SK-N-MC (cell line): ENCODE data around the gene TNNT3.

Source experiments
- DNase-seq: peaks from one replicate; pipeline ENCODE4 v3.0.0-alpha.2; 2011; ENCODE audit warnings: low read depth, low spot score
- H3K27ac ChIP-seq: fragments of 200-600 bp; sonication (generic); 2 replicates; pipeline ENCODE4 v1.5.1; 2016; ENCODE audit warnings: mixed run types
- H3K36me3 ChIP-seq: fragments of 200-600 bp; sonication (generic); 2 replicates; pipeline ENCODE4 v1.6.1; 2017; ENCODE audit warnings: antibody characterized with exemption, low read length, mixed read lengths; ENCODE audit not compliant: insufficient read depth
- H3K4me3 ChIP-seq: fragments of 200-600 bp; sonication (generic); 2 replicates; pipeline ENCODE4 v1.5.1; 2016
- H3K9ac ChIP-seq: fragments of 200-600 bp; sonication (generic); 2 replicates; pipeline ENCODE4 v1.8.0; 2017; ENCODE audit warnings: mixed run types, mixed read lengths; ENCODE audit not compliant: insufficient read length
- H3K9me3 ChIP-seq: fragments of 200-600 bp; sonication (generic); 2 replicates; pipeline ENCODE4 v1.6.1; 2017; ENCODE audit warnings: low read depth, mild to moderate bottlenecking, antibody characterized with exemption, low read length, moderate library complexity, mixed read lengths
- EZH2 ChIP-seq: fragments of 200-600 bp; sonication (generic); IDR thresholded peaks from one replicate; pipeline ENCODE4 v1.6.1; 2017; ENCODE audit warnings: antibody characterized with exemption
- FOXP2 ChIP-seq: optimal IDR thresholded peaks from 2 replicates; pipeline ENCODE3; 2011; ENCODE audit warnings: mild to moderate bottlenecking, moderate library complexity; ENCODE audit not compliant: insufficient read depth; ENCODE audit errors: extremely low read length, control extremely low read depth
- POLR2AphosphoS5 ChIP-seq: IDR thresholded peaks from 2 replicates; pipeline ENCODE4 v1.6.1; 2012; ENCODE audit warnings: mild to moderate bottlenecking, low read depth, low read length, borderline replicate concordance

Gene TNNT3

DNA sequence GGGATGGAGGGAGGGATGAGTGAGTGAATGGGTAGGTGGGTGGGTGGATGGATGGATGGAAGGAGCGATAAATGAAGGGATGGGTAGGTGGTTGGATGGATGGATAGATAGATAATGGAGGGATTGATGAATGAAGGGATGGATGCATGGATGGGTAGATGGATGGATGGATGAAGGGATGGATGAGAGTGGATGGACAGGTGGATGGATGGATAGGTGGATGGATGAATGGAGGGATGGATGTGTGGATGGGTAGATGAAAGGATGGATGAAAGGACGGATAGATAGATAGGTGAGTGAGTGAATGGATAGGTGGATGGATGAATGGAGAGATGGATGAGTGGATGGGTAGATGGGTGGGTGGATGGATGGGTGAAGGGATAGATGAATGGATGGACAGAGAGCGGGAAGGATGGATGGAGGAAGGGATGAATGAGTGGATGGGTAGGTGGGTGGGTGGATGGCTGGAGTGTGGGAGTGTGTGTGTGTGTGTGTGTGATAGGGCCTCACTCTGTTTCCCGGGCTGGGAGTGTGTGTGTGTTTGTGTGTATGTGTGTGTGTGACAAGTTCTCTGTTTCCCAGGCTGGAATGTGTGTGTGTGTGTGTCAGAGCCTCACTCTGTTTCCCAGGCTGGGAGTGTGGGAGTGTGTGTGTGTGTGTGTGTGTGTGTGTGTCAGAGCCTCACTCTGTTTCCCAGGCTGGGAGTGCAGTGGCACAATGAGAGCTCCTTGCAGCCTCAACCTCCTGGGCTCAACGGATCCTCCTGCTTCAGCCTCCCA lies 25.7 kb upstream of the TNNT3 start:
- TF ChIP-seq POLR2AphosphoS5 (no peak), EZH2 (no peak)
- no peak overlapping the region for H3K4me3 ChIP-seq
- no peaks in the 10 kb centered on the region for H3K36me3 ChIP-seq
- no peak for DNase-seq
- no peaks in the 10 kb centered on the region for H3K9me3 ChIP-seq
- no peak overlapping the region for H3K9ac ChIP-seq
- H3K27ac ChIP-seq: no peak overlapping the region

DNA sequence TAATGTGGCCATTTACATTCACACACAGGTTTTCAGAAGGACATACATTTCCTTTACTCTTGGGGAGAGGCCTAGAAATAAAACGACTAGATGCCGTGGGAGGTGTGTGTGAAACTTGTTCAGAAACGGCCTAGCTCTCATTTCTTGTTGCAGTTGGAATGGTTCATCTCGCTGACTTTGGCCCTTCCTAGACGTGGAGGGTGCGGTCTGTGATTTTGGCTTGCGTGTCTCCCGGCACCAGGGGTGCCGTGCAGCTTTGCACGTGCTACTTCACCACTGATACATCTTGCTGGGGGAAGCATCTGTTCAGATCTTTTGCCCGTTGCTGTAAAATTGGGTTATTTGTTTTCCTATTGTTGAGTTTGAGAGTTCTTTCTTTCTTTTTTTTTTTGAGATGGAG lies 24.7 kb upstream of the TNNT3 start:
- H3K27ac ChIP-seq: no peak overlapping the region
- no peaks in the 10 kb centered on the region for H3K36me3 ChIP-seq
- no peak for TF ChIP-seq FOXP2
- no peak for TF ChIP-seq POLR2AphosphoS5
- no peak for TF ChIP-seq EZH2
- no peak overlapping the region for H3K9ac ChIP-seq
- DNase-seq: no peak
- no peak overlapping the region for H3K4me3 ChIP-seq
- H3K9me3 ChIP-seq: no peaks in the 10 kb centered on the region

DNA sequence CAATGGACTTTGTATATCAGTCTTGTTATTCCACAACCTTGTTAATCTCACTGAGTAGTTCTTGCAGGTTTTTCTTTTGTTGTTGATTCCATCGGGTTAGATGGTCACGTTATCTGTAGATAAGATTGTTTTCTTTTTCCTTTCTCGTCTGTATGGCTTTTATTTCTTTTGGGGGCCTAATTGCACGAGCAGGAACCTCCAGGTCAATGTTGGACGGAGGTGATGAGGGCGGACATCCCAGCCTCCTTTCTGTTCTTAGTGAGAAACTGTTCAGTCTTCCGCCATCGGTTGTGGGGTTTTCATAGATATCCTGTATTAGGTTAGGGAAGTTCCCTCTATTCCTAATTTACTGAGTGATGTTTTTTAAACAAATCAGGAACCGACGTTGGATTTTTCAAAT lies 23.0 kb upstream of the TNNT3 start:
- DNase-seq: no peak
- Histone ChIP-seq H3K9ac (no peak overlapping the region), H3K4me3 (no peak overlapping the region), H3K36me3 (no peaks in the 10 kb centered on the region), H3K9me3 (no peaks in the 10 kb centered on the region), H3K27ac (no peak overlapping the region)
- TF ChIP-seq POLR2AphosphoS5: no peak
- no peak for TF ChIP-seq EZH2

DNA sequence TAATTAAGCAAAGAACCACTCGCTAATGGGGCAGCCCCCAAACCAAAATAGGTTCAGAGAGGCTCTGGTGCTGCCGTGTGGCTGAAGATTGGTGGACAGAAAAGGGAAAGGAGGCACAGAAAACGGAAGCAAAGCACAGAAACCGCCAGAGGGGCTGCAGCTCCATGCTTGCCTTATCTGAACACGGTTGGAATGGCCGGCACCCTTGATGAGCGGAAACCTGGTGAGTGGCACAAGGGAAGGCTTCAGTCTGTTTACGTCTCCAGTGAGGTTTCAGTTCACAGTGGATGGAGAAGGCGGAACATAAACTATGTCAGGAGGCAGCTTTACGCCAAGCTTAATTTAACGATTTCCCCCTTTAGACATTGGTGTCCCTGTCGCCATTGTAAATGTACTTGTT lies 22.6 kb upstream of the TNNT3 start:
- Histone ChIP-seq H3K27ac (no peak overlapping the region), H3K9ac (no peak overlapping the region), H3K9me3 (no peaks in the 10 kb centered on the region), H3K36me3 (no peaks in the 10 kb centered on the region), H3K4me3 (no peak overlapping the region)
- DNase-seq: no peak
- TF ChIP-seq EZH2: no peak
- TF ChIP-seq POLR2AphosphoS5: no peak
- TF ChIP-seq FOXP2: no peak

DNA sequence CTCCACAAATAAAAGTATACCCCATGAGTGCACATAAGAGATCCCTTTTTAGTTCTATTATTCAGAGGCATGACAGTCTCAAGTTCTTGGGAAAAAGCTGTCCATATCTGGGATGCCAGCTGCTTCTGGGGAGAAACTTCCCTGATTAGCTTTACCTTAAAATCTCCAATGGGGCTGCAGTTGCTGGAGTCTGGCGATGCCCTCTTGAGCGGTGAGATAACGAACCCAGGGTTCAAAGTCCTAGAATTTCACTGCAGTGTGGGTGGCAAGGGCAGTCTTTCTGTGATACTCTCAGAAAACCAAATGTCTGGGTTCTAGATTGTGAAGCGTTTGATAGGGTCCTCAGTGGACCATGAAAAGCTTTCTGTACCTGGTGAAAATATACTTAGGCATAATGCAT lies 20.4 kb upstream of the TNNT3 start:
- no peak for TF ChIP-seq EZH2
- no peak overlapping the region for H3K27ac ChIP-seq
- H3K9me3 ChIP-seq: no peaks in the 10 kb centered on the region
- H3K4me3 ChIP-seq: no peak overlapping the region
- DNase-seq: no peak
- H3K9ac ChIP-seq: no peak overlapping the region
- no peaks in the 10 kb centered on the region for H3K36me3 ChIP-seq

DNA sequence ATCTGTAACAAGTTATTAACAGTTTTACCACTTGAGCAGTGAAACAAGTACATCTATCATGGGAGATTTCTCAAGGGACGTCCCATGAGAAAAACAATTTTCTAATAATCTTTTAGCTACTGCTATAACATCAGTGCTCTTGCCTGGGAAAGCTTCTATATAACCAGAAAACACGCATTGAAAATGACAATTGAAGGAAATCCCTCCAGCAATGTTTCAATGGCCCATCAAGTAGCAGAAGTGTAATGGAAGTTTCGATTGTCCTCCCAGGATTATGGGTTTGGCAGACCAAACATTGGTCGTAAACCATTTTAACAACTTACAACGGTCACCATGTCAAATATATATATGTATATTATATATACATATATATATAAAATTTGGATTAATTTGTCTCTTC lies 19.8 kb upstream of the TNNT3 start:
- Histone ChIP-seq H3K4me3 (no peak overlapping the region), H3K27ac (no peak overlapping the region), H3K36me3 (no peaks in the 10 kb centered on the region), H3K9me3 (no peaks in the 10 kb centered on the region), H3K9ac (no peak overlapping the region)
- no peak for TF ChIP-seq POLR2AphosphoS5
- TF ChIP-seq EZH2: no peak
- no peak for TF ChIP-seq FOXP2
- DNase-seq: no peak

DNA sequence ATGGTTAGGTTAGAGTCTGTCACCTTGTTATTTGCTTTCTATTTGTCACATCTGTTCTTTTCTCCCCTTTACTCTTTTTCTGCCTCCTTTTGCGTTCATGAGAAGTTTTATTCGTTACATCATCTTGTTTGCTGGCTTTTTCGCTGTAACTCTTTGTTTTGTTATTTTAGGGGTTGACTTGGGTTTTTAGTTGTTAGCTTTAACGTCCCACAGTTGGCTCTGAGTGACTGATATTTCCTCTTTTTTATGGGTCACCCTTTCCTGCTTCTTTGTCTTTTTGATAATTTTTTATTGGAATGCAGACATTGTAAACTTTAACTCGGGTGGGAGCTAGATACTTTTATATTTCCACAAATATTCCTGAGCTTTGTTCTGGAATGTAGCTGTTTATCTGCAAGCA lies 13.3 kb upstream of the TNNT3 start:
- TF ChIP-seq EZH2: no peak
- no peak for TF ChIP-seq FOXP2
- TF ChIP-seq POLR2AphosphoS5: no peak
- Histone ChIP-seq H3K4me3 (0 out of 2 replicates have a peak overlapping the region, but pooled peaks have one; percentile 18), H3K36me3 (no peaks in the 10 kb centered on the region), H3K27ac (peak overlapping the region; percentile 71), H3K9ac (peak overlapping the region; percentile 58), H3K9me3 (no peaks in the 10 kb centered on the region)
- DNase-seq: no peak

DNA sequence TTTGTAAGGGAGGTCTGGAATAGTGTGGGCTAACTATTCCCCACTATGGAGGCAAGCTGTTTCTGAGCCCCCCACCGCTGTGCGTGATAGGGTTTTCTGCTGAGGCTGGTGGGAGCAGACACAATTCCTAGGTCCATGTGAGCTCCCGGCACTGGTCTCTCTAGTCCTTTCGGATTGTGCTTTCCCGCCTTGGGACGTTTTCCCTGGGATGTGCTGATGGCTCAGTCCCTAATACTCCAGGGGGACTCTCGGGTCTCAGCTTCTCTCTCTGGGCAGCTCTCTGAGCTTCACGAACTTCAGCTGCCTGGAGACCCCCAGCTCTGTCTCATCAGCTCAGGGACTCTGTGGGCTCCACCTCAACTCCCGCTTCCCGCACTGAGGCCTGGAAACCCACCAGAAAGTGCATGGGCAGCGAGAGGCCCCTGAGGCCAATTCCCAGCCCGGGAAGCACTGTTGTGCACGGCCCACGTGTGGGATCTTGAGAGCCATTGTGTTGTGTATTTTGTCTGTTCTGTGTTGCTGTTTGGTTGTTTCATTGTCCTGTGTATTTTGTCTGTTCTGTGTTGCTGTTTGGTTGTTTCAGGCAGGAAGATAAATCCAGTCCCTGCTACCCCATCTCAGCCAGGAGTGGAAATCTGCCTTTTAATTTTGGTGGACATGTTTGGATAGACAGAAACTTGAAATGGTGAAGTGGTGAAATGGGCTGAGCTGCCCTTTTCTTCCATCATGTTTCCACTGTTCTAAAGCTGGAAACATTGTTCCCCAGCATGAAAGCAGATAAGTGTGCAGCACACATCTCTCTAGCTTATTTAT lies 12.7 kb upstream of the TNNT3 start:
- Histone ChIP-seq H3K27ac (peak overlapping the region; percentile 71), H3K4me3 (0 out of 2 replicates have a peak overlapping the region, but pooled peaks have one; percentile 18), H3K9me3 (no peaks in the 10 kb centered on the region), H3K36me3 (no peaks in the 10 kb centered on the region), H3K9ac (peak overlapping the region; percentile 58)
- no peak for DNase-seq
- TF ChIP-seq POLR2AphosphoS5: no peak
- TF ChIP-seq FOXP2: no peak
- no peak for TF ChIP-seq EZH2
